Subcutaneous adipose tissue (tissue), 4 donors: Measurements from ENCODE around the gene SLC38A1. TPM values are rescaled to one million over a fixed set of nuclear protein-coding genes. Genes with fewer than 3 reads are reported as not detected.

ENCODE experiments used
- total RNA-seq, 4 donors: library from RNA; depleted of rRNA; stranded (reverse); fragments of >200 nt; gene quantifications; one replicate each; pipeline ENCODE4 v1.1.0, GENCODE V29; 2016
- TF ChIP-seq, protein P1 (sequence below): fragments of 450-650 bp; IDR thresholded peaks from one replicate; pipeline ENCODE4 v1.5.1; 2016; ENCODE audit warnings: low read depth, mild to moderate bottlenecking, control low read depth, antibody characterized with exemption, moderate library complexity

Gene SLC38A1
- total RNA-seq, 4 donors from 2014 or later: 3.8 to 15.0 (median 8.5) TPM

DNA sequence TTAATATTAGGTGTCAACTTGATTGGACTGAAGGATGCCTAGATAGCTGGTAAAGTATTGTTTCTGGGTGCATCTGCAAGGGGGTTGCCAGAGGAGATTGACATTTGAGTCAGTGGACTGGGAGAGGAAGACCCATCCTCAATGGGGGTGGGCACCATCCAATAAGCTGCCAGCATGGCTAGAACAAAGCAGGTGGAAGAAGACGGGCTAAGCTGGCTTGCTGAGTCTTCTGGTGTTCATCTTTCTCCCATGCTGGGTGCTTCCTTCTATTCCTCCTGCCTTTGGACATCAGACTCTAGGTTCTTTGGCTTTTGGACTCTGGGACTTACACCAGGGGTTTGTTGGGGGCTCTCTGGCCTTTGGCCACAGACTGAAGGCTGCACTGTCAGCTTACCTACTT, 87.4 kb downstream of the SLC38A1 start:
- TF ChIP-seq, protein P1, sequence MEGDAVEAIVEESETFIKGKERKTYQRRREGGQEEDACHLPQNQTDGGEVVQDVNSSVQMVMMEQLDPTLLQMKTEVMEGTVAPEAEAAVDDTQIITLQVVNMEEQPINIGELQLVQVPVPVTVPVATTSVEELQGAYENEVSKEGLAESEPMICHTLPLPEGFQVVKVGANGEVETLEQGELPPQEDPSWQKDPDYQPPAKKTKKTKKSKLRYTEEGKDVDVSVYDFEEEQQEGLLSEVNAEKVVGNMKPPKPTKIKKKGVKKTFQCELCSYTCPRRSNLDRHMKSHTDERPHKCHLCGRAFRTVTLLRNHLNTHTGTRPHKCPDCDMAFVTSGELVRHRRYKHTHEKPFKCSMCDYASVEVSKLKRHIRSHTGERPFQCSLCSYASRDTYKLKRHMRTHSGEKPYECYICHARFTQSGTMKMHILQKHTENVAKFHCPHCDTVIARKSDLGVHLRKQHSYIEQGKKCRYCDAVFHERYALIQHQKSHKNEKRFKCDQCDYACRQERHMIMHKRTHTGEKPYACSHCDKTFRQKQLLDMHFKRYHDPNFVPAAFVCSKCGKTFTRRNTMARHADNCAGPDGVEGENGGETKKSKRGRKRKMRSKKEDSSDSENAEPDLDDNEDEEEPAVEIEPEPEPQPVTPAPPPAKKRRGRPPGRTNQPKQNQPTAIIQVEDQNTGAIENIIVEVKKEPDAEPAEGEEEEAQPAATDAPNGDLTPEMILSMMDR: no peak

DNA sequence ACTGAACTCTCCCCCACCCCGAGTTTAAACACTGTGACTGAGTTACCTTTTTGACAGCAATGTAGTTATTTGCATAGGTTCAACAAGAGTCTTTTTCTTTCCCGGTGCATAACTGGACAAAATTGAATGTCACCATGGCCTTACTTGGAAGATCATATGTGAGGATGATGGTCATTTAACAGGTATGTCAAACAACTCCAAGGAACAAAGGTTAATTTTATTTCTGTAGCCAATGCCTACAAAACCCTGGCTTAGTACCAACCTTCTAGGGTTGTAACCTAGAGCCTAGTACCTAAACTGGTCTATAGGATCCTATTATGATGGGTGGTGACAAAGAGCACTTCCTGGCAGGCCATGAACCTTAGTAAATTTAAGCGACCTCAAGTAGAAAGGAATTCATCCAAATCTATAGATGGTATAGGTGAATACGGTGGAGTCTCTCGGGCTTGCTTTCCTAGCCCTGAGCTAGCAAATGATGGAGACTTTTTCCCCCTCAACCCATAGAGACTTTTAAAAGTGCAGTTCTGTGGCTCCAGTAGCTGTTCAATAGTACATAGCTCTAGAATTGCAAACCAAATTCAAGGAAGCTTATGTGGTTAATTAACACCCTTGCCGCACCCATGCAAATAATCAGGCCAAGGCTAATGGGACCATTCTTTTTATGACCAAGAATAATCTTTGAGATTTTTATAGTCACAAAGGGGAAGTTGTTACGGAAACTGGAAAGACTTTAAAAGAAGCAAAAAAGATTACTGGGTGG, 89.0 kb downstream of the SLC38A1 start:
- TF ChIP-seq, protein P1: no peak

DNA sequence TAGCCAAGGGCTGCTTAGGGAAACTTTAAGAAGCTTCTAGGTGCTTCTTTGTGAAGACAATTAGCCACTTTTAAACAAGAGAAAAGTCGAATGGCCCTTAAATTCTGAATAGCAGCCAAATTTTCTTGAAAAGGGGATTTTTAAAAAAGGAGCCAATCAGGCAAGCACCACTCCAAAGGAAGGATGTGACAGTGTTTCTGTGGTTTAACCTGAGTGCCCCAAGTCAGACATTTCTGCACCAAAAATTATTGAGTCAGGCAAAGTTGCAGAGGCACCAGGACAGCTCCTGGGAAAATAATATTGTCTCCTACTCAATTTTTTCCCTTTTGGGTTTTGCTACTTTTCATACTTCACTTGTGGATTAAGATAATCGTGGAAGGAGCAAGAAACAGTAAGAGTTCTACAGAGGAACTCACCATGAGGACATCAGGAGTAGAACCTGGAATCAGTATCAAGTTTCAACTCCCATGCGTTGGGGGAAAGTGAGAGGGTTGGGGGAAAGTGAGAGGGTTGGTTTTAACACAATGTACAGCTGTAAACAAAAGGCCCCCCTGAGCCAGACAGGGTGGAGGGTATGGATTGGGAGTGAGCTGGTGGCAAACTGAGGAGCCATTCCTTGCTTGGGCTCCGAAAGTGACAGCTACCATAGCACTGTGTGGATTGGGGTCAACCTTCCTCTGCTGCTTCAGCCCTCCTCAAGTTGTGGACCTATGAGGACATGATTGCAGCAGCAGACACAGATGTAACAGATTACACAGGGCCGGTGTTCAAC, 90.8 kb downstream of the SLC38A1 start:
- TF ChIP-seq, protein P1: no peak

DNA sequence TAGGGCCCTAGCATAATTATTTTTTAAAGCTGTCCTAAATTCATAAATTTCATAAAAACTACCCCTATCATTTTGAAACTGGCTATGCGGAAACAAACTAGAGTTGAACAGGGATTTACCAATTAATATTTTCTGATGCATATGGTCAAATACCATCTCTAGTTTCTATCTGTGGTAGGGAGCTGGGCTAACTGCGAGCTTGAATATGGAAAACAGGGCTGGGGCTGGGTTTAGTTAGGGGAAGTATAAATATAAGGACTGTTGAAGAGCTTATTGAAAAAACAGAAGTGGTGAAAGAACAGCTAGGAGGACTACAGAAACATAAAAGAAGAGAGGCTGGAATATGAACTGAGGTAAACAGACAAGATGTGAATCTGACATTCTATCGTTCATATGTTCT, 91.8 kb downstream of the SLC38A1 start:
- TF ChIP-seq, protein P1: no peak

DNA sequence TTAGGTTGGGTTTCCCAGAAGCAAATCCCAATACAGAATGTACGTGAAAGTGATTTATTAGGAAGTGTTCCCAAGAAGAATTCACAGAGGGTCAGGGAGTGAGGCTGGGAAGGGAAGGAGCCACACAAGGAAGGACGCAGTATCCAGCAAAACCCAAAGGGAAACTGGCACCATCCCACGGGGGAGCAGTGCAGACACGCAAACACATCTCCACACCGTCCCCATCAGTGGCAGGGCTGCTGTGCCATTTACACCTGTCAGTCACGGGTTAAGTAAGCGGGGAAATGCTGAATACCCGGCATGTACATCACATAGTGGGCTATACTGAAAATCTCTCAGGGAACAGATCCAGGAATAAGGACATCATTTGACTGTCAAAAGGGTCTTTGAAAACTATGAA, 93.9 kb downstream of the SLC38A1 start:
- TF ChIP-seq, protein P1: no peak

DNA sequence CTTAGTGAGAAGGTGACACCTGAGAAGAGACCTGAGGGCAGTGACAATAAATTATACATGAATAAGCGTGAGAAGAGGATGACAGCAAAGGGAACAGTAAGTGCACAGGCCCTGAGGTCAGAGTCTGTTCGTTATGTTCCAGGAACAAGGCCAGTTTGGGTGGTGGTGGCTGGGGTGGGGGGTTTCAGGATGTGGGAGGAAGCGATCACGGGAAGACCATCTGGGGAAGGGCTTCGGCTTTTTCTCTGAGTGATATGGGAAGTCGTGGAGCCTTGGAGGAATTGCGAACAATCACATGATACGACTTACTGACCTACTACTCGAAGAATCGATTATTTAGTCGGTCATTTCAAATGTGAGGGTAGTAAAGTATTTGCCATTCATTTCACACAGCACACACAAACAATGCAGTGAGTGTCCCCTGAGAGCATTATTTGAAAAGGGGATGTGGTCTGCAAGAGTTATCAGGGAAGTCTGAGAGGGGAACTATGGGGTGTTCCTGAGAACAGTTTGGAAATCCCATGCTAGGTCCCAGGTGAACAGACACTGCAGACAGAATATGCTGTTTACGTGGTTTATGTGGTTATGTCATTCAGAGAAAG, 94.7 kb downstream of the SLC38A1 start:
- TF ChIP-seq, protein P1: no peak

DNA sequence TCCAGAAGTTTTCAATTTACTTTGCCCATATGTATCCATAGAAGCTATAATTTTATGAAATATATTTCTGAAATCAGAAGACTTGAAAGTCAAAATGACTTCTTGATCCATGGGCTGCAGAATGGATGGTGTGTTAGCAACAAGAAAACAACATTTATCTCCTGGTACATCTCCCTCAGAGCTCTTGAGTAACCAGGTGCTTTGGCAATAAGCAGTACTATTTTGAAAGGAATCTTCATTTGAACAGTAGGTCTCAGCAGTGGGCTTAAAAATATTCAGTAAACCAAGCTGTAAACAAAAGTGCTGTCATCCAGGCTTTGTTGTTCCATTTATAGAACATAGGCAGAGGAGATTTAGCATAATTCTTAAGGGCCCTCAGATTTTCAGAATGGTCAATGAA, 100.4 kb downstream of the SLC38A1 start:
- TF ChIP-seq, protein P1: no peak
